Right cardiac atrium (tissue), 5 donors: ENCODE results near the gene SLC1A3. TPM values are rescaled to one million over a fixed set of nuclear protein-coding genes. Genes with fewer than 3 reads are reported as not detected.

ENCODE experiments used
- ATAC-seq, 2 donors: fragments of 200-7000 bp; cut with Tn5 transposase; one replicate each; pipeline versions ENCODE4 v1.8.0 to v1.9.1; 2020; ENCODE audit warnings: moderate library complexity in 2 of 2, mild to moderate bottlenecking in 1 of 2
- DNase-seq, 3 donors: peaks; one replicate each; pipeline ENCODE4 v3.0.0-alpha.2; 2020
- H3K27ac ChIP-seq: one replicate; pipeline ENCODE4 v1.5.1; 2013; ENCODE audit warnings: mild to moderate bottlenecking, low read length, control low read depth, moderate library complexity
- H3K27me3 ChIP-seq: one replicate; pipeline ENCODE4 v1.6.1; 2013; ENCODE audit not compliant: control insufficient read depth, insufficient read depth
- H3K4me1 ChIP-seq: one replicate; pipeline ENCODE4 v1.6.1; 2013; ENCODE audit warnings: low read length; ENCODE audit not compliant: control insufficient read depth, insufficient read depth
- H3K4me3 ChIP-seq: one replicate; pipeline ENCODE4 v1.5.1; 2013; ENCODE audit warnings: low read length, control low read depth
- H3K9me3 ChIP-seq: one replicate; pipeline ENCODE4 v1.6.1; 2013; ENCODE audit warnings: low read length; ENCODE audit not compliant: control insufficient read depth
- WGBS: extraction: QIAGEN DNeasy Blood & Tissue Kit; methylation state at CpG from one replicate; pipeline ENCODE4 v1.1.7; 2013; 5-methylcytosine and 5-hydroxymethylcytosine counted together
- intact Hi-C, 4 donors: fragments of 100-400 bp; cut with DNase I; formaldehyde crosslinking; loops; one replicate each; pipeline versions ENCODE4 v1.11.0 to v1.14.0; 2022 to 2023
- polyA plus RNA-seq: library from polyadenylated mRNA; stranded (reverse); fragments of 200-250 nt; gene quantifications from one replicate; pipeline ENCODE4 v1.2.3, GENCODE V29; 2013
- total RNA-seq, 4 donors: library from RNA; stranded (reverse); fragmentation: NEBNext Ultra II Directional; extraction: Animal tissue kit (Norgen Biotek cat#: 25700); gene quantifications; one replicate each; pipeline ENCODE4 v1.2.1, GENCODE V29; 2021
- donor health status: healthy with polysubstance abuse.
- donor health status: DM: no; HTN: yes; CAD: no.
- donor health status: DM: no; HTN: no; CAD: no.
- donor health status: DM: no; HTN: yes; CAD: no; lungs with severe emphysema.
- donor health status: DM: yes; HTN: yes; CAD: no.

Gene SLC1A3
- total and polyA plus RNA-seq, 5 donors: 21.7 to 44.5 (median 32.8) TPM

DNA sequence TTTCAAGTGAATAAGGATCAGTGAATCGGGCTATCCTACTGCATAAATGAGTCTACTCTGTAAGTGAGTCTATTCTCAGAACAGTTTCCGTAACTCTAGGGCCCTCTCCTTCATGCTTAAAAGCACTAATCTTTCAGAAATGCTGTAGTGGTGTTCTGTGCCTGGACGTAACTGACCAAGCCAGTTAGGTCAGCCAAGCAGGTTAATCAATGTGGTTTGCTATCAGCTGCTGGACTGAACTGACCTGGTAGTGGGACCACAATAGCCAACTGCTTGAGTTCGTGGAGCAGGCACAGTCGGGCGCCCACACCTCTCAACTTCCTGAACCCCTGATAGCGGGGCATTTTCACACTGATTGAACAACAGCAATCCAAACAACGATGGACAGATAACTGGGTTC lies 6.8 kb downstream of the SLC1A3 start:
- Histone ChIP-seq H3K4me3 (no peak overlapping the region), H3K27me3 (no peaks in the 10 kb centered on the region), H3K27ac (no peak overlapping the region), H3K9me3 (no peaks in the 10 kb centered on the region), H3K4me1 (peaks cover 4% of the 10 kb centered on the region)
- intact Hi-C loops: no loop called here
- 69% methylated on average over 8 of the region's 8 CpGs for WGBS
- no peak for DNase-seq
- no peak for ATAC-seq

DNA sequence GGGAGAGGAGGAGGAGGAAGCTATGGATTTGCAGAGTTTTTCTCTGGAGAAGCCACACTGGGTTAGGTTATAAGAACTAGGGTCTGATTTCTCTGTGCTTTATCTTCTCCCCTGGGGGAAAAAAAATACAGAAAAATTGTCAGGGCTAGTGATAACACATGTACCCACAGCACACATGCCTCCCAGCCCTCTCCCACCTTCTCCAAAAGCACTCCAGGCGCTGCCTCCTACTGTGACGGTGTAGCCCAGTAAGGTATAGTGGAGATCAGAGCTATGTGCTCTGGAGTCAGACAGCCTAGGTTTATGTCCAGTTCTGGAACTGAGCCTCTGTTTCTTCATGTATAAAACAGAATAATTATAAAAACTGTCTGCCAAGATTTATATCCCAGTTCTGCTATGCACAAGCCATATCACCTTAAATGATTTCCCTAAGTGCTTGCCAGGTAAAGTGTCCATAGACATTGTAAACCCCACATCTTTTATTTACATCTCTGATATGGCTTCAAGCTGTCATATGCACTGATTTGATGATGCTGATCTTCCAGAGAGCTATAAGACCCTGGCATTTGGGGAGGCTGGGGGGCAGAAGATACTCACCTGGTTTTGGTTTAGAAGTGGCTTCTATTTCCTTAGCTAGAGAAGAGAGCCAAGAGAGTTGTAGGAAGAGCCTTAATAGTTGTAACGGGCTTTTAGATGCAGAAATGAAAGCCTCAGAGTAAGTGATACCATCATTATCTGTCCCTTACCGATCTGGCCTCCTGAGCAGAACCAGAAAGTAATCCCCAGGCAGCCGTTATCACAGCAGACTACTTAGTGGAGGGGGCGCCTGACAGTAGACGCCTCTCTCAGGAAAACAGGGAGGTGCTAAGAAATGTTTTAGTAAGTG lies 7.6 kb downstream of the SLC1A3 start:
- peaks cover 4% of the 10 kb centered on the region for H3K4me1 ChIP-seq
- no peaks in the 10 kb centered on the region for H3K9me3 ChIP-seq
- DNase-seq (no peak), ATAC-seq (no peak)
- intact Hi-C loops: no loop called here
- no peak overlapping the region for H3K4me3 ChIP-seq
- peak overlapping the region; percentile 57 for H3K27ac ChIP-seq
- WGBS: 53% methylated on average over 7 of the region's 7 CpGs
- H3K27me3 ChIP-seq: no peaks in the 10 kb centered on the region

DNA sequence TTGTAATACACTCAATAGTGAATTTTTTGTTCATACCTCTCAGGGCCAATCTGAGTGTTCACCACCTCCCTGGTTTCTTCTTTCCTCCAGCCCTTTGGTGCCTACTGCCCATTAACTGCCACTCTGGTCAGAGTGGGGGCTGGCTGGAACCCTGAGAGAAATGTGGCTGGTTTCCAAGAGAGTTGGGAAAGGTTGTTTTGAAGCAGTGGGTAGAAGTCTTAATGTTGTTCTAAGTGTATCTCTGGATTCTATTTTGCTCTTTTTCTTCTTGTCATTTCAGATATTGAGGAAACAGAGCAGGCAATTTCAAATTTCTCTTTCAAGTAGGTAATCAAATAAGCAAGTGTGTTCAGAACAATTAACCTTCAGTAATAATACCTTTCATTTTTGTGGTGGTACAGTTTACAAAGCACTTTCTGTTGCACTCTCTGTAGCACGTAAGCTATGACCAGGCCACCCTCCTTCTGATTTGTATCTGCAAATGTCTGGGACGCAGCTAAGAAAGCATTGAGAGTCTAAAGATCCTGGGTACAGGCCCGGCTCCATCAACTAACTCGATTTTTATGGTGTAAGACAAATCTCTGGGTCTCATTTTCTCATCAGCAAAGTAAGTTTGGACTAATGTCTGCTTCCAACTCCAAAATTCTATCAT lies 8.4 kb downstream of the SLC1A3 start:
- no peak overlapping the region for H3K4me3 ChIP-seq
- peaks cover 4% of the 10 kb centered on the region for H3K4me1 ChIP-seq
- H3K27ac ChIP-seq: peak overlapping the region; percentile 57
- H3K9me3 ChIP-seq: no peaks in the 10 kb centered on the region
- ATAC-seq (peak in 1 of 2 donors; percentile 18), DNase-seq (no peak)
- WGBS: 74% methylated on average over 4 of the region's 4 CpGs
- H3K27me3 ChIP-seq: no peaks in the 10 kb centered on the region
- intact Hi-C loops: no loop called here

DNA sequence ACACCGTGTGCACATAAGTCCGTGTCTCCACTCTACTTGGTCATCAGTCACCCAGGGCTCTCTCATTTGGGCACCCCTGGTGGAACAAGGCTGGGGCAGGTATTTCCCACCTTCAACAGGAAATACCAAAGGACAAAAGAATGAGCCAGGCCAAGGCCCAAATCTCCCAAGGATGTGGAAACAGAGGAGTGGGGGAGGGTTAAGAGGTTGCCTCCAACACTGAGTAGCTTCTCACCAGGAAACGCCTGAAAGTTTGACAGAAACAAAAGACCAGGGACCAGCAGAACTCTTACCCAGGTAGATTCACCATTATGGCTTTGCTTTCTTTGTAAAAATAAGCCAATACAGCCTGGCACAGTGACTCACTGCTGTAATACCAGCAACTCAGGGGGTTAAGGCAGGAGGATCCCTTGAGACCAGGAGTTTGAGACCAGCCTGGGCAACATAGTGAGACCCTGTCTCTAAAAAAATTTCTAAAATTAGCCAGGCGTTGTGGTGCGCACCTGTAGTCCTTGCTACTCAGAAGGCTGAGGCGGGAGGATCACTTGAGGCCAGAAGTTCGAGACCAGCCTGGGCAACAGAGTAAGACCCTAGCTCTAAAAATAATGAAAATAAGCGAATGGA lies 12.7 kb downstream of the SLC1A3 start:
- no peak for DNase-seq
- no peak for ATAC-seq
- Histone ChIP-seq H3K27ac (no peak overlapping the region), H3K27me3 (no peaks in the 10 kb centered on the region), H3K9me3 (no peaks in the 10 kb centered on the region), H3K4me1 (peaks cover 6% of the 10 kb centered on the region), H3K4me3 (no peak overlapping the region)
- WGBS: 77% methylated on average over 8 of the region's 8 CpGs
- intact Hi-C loops: no loop called here

DNA sequence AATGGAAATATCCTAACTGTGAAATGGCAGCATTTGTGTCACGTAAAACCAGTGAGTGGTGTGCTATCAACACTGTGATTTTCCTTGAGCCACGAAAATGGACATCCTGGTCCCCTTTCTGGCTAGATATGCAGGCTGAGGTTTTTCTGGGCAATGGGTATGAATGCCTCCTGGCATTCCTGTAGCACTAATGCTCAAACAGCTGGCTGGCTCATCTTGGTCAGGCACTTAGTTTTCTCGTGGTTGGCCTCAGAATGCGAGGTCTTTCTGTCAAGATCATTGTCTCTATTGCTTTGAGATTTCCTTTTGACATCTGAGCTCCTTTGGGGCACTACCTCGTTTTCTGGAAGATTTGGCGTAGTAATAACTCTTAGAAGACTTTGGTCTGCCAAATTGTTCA lies 15.6 kb downstream of the SLC1A3 start:
- peaks cover 3% of the 10 kb centered on the region for H3K9me3 ChIP-seq
- intact Hi-C loops: no loop called here
- 73% methylated on average over 6 of the region's 6 CpGs for WGBS
- H3K4me1 ChIP-seq: peaks cover 8% of the 10 kb centered on the region
- no peaks in the 10 kb centered on the region for H3K27me3 ChIP-seq
- ATAC-seq (no peak), DNase-seq (no peak)
- no peak overlapping the region for H3K27ac ChIP-seq
- no peak overlapping the region for H3K4me3 ChIP-seq

DNA sequence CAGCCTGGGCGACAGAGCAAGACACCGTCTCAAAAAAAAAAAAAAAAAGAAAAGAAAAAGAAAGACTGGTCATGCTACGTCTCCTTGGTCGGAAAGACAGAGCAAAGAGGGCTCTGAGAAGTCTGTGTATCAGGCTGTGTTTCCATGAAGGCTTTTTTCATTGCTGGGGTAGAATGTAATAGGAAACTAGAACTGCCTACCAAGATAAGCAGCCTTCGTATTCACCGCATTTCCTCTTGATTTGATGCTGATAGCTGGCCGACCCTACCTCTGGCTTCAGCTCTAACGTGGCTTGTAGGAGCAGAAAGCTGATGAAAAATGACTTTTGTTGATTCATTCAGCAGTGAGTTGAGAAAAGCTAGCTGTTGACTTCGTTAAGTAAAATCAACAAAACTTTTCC lies 17.4 kb downstream of the SLC1A3 start:
- intact Hi-C loops: no loop called here
- Histone ChIP-seq H3K4me3 (no peak overlapping the region), H3K4me1 (peaks cover 8% of the 10 kb centered on the region), H3K27ac (no peak overlapping the region), H3K27me3 (no peaks in the 10 kb centered on the region), H3K9me3 (peaks cover 3% of the 10 kb centered on the region)
- 55% methylated on average over 9 of the region's 9 CpGs for WGBS
- DNase-seq (no peak), ATAC-seq (no peak)

DNA sequence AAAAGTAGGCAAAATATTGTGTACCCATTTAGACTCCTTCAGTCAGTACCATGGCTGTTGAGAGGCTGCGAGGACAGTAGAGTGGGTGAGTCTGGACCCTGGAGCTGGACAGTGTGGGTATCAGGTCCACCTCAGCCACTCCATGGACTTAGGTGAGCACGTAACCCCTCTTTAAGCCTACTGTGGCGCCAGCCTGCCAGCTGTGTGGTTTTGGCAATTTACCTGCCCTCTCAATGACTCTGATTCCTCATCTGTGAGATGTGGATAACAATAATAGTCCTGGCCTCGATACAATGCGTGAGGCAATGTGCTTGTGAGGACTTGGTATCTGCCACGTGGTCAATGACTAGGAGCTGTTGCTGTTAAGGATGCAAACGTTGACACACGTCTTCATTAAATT lies 17.9 kb downstream of the SLC1A3 start:
- ATAC-seq: no peak
- WGBS: 83% methylated on average over 8 of the region's 8 CpGs
- H3K27ac ChIP-seq: no peak overlapping the region

DNA sequence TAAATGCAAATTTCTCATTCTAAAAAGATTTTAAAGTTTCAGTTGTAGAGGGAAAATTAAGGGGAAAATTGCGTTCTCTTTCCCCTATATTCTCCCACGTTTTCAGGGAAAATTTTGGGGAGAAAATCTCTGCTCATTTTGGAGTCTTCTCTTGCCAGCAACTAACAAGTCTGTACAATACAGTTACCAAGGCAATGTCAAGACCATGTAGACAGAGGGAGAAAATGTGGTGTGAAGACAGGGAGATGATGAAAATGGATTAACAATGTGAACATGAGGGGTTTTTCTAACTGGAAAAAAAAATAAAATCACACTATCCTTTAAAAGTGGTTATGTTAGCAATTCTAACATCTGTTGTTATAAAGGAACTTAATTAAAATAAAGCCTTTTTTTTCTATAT lies 22.3 kb downstream of the SLC1A3 start:
- WGBS: 71% methylated on average over 2 of the region's 2 CpGs
- intact Hi-C loops: no loop called here
- DNase-seq (no peak), ATAC-seq (no peak)
- H3K4me3 ChIP-seq: no peak overlapping the region
- H3K27ac ChIP-seq: no peak overlapping the region
- no peaks in the 10 kb centered on the region for H3K27me3 ChIP-seq
- peaks cover 9% of the 10 kb centered on the region for H3K4me1 ChIP-seq
- peaks cover 3% of the 10 kb centered on the region for H3K9me3 ChIP-seq

More for the DNA sequence above, 17.9 kb downstream of the SLC1A3 start:
- intact Hi-C loops: no loop called here
- peaks cover 3% of the 10 kb centered on the region for H3K9me3 ChIP-seq
- H3K27me3 ChIP-seq: no peaks in the 10 kb centered on the region
- peaks cover 8% of the 10 kb centered on the region for H3K4me1 ChIP-seq
- no peak for DNase-seq
- H3K4me3 ChIP-seq: no peak overlapping the region

DNA sequence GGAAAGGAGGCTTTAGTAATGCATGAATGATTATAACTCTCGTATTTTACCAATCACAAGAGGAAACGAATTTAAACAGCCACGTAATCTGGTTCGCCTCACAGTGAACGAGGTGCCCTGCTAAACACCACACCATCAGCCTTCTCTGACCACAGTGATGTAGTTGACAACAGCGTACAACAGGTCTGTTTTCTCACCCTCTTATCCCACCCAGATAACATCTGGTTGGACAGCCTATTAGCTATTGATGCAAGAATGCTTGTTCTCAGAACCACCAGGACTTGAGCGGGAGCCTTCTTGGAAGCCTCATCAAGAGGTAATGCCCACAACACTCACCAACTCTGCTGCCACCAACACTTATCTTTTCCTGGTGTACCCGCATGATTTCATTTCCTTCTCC lies 23.3 kb downstream of the SLC1A3 start:
- WGBS: 67% methylated on average over 8 of the region's 8 CpGs
- Histone ChIP-seq H3K27ac (no peak overlapping the region), H3K9me3 (no peaks in the 10 kb centered on the region), H3K4me3 (no peak overlapping the region), H3K4me1 (peaks cover 6% of the 10 kb centered on the region), H3K27me3 (no peaks in the 10 kb centered on the region)
- ATAC-seq: no peak
- intact Hi-C loops: no loop called here
- DNase-seq: no peak

DNA sequence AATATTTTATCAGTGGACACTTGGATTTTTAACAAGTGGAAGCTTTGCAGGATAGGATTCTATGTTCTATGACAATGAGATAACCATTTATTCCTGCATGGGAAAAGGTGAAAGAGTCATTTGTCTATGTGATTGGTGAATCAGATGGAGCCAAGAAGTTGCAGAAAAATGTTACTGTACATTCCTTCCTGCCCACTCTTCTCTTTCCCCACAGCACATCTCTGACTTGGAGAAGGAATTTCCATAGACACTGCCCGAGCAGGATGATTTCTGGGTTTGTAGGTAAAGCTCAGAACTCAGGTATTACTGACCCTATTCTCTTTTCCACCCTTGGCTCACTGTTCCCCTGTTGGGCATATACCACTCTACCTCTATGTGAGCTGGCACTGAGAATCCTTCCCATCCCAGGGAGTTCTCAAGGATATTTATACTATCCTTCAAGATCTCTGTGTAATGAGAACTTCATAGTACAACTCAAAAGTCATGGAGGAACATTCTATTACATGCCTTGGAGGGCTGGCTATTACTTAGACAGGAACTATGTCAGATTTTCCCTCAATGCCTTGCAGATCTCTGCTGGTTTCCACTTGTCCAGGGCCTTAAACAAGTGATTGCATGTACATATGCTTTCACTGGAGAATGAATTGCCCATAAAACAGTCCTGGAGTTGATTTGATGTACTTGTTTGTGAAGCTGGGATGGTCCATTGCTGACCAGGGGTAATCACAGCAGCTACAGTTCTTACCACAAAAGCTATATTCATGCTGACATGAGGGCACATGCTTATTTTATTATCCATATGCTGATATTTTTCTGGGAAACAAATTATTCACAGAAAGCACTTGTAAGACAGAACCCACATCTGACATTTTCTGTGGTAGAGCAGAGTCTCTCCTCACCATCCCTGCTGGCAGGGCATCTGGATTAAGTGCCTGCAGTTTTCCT lies 24.1 kb downstream of the SLC1A3 start:
- no peak overlapping the region for H3K27ac ChIP-seq

More for the DNA sequence above, 24.1 kb downstream of the SLC1A3 start:
- intact Hi-C loops: no loop called here
- WGBS: 75% methylated on average over 1 of the region's 1 CpG
- Histone ChIP-seq H3K4me3 (no peak overlapping the region), H3K27me3 (no peaks in the 10 kb centered on the region), H3K9me3 (no peaks in the 10 kb centered on the region), H3K4me1 (peaks cover 6% of the 10 kb centered on the region)
- ATAC-seq (no peak), DNase-seq (no peak)
